KOPT-K1 (cell line): ENCODE data around the gene LPIN1.
A peak's percentile ranks its signal among the peaks of the same experiment; 100 is the strongest.
"Not testable (repeated sequence)": the region's sequence is repeated elsewhere in the genome, so short reads cannot be mapped to it uniquely, and the experiment has no call there.

ENCODE experiments used
- H3K27ac ChIP-seq: fragments of 200-600 bp; sonication (generic); 2 replicates; pipeline ENCODE4 v1.5.1; 2016; ENCODE audit warnings: antibody characterized with exemption, mild to moderate bottlenecking, low read depth, low read length; ENCODE audit not compliant: poor library complexity, severe bottlenecking
- H3K36me3 ChIP-seq: fragments of 200-600 bp; sonication (generic); 2 replicates; pipeline ENCODE4 v1.5.1; 2017; ENCODE audit warnings: antibody characterized with exemption, mild to moderate bottlenecking, low read length, moderate library complexity; ENCODE audit not compliant: insufficient read depth
- H3K9me3 ChIP-seq: fragments of 200-600 bp; sonication (generic); 2 replicates; pipeline ENCODE4 v1.5.1; 2017; ENCODE audit warnings: antibody characterized with exemption, low read length, mild to moderate bottlenecking; ENCODE audit not compliant: insufficient read depth, poor library complexity, severe bottlenecking

Gene LPIN1

GRCh38 chr2:11748018-11748860, 1.8 kb downstream of the LPIN1 start:
- Histone ChIP-seq H3K27ac (peak overlapping the region; percentile 73), H3K9me3 (no peaks in the 10 kb centered on the region), H3K36me3 (no peaks in the 10 kb centered on the region)

DNA sequence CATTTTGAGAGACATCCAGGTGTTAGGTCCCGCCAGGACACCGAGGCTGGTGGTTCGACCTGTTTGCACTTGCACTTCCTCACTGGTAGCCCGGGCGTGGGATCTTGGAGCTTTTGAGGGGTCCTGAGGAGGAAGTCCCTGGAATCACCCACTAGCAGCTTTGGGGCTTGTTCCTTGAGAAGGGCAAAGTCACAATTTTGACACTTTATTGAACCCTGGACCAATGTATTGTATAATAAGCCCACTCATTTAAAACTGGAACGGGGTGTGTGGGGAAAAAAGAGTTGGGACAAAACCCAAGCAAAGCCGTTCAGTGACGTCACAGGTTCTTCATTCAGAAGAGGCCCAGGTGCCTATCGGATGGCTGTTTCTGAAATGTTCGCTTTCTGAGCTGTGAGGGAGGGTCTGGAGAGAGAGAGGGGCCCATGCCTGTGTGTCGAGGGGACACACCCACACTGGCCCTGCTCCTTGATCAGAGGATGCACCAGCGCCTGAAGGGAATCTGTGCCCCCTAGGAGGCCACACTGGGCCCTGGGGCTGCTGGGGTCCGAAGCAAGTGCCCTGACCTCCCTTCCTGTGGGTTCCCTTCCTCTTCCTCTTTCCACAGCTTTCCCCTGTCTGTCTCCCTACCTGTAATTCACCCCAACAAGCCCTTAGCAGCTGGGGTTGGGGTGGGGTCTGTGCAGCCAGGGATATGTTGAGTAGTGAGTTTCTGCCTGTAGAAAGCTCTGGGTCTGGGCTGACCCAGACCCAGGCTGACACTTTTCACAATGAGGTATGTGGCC, 2.6 kb downstream of the LPIN1 start:
- peak overlapping the region; percentile 52 for H3K27ac ChIP-seq

GRCh38 chr2:11749646-11750349, 3.4 kb downstream of the LPIN1 start:
- H3K9me3 ChIP-seq, result no peaks in the 10 kb centered on the region
- no peaks in the 10 kb centered on the region for H3K36me3 ChIP-seq
- peak overlapping the region; percentile 52 for H3K27ac ChIP-seq

More for the DNA sequence above, 2.6 kb downstream of the LPIN1 start:
- H3K9me3 ChIP-seq, result no peaks in the 10 kb centered on the region
- H3K36me3 ChIP-seq, result no peaks in the 10 kb centered on the region

GRCh38 chr2:11750422-11750821, 4.0 kb downstream of the LPIN1 start:
- no peaks in the 10 kb centered on the region for H3K9me3 ChIP-seq
- no peaks in the 10 kb centered on the region for H3K36me3 ChIP-seq
- peak overlapping the region; percentile 52 for H3K27ac ChIP-seq

DNA sequence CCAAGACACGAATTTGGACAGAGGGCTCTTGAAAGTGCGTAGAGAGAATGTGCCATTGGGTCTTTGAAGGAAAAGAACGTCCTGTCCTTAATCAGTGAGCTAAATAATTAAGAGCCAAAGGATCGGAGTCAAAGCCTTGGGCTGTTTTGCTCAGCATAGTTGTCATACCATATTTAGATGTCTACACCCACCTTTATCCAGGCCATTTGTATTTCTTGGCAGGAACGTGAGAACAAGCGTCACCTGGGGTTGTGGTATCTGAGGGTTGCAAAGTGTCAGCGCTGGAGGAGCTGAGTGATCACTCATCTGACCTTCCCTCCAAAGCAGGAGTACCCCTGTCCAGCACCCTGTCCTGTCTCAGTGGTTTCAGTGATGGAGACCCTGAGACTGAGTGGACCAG, 4.5 kb downstream of the LPIN1 start:
- Histone ChIP-seq H3K36me3 (no peaks in the 10 kb centered on the region), H3K27ac (peak overlapping the region; percentile 52), H3K9me3 (no peaks in the 10 kb centered on the region)

DNA sequence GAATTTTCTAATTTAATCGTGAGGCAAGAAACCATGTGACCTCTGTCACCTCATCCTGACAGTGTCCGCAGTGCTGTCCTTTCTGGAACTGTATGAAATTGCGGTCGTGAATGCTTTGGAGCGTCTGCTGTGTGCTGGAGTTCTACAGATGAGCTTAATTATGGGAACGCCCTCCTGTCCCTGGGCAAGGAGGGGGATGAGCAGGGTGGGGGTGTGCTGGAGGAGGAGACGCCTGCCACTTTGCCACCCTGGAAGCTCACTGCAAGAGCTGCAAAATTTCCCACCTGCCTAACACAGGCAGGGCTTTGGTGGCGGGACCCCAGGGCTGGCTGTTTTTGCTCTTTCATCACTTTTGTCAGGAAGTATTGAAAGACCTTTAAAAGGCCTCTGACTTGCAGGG, 6.5 kb downstream of the LPIN1 start:
- H3K36me3 ChIP-seq, result no peaks in the 10 kb centered on the region
- peak overlapping the region; percentile 68 for H3K27ac ChIP-seq

DNA sequence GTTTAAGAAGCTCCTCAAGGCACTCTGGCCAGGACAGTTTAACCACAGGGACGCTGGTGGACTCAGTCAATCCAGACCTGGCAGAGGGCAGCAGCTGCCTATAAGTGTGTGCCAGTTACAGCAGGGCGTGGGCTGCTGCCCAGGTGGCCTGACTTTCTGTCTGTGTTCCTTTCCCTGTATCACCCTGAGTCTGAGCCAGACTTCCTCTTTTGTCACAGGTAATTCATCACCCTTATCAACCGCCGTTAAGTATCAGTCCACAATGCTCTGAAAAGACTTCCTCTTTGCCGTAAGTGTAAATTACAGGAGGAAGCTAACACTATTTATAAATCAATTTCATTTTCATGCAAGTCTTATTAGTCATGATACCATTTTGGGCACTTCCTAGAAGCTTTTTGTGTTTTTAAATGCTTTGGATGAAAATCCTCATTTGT, 7.0 kb downstream of the LPIN1 start:
- 0 out of 2 replicates have a peak, but pooled peaks cover 4% of the 10 kb centered on the region for H3K36me3 ChIP-seq
- peak overlapping the region; percentile 68 for H3K27ac ChIP-seq
- peaks cover 6% of the 10 kb centered on the region for H3K9me3 ChIP-seq

More for the DNA sequence above, 6.5 kb downstream of the LPIN1 start:
- peaks cover under 1% of the 10 kb centered on the region for H3K9me3 ChIP-seq

DNA sequence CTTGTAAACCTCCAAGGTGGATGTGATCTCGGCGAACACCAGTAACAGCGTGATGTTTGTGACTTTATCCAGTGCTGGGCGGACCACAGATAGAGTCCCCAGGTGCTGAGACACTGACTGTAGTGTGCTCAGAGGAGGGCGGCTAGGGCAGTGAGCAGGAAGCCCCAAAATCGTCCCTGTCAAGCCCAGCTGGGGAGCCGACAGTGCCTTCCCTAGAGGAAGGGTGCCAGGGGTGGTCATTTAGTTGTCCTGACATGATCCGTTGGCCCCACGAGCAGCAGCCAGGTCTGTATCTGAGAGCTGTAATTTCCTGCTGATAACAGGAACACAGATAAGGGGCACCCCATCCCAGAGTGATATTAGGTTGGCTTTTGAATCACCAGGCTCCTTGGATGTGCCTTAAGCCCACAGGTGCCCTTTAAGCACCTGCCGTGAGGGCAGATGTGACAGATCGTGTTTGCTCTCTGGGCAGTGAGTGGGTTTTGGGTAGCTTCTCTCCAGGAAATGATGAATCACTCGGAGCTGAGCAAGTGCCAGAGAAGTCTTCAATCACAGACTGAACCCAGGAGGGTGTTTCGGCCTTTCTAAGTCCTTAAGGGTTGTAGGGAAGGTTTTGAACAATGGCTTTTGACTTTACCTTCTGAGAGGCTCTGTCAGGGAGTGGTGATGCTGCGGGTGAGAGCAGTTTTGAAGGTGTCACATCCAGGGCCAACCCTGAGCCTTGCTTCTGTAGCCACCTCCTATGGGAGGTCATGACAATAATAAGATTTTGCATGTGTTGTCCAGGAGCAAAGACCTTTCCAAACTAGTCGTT, 7.7 kb downstream of the LPIN1 start:
- peaks cover 13% of the 10 kb centered on the region for H3K9me3 ChIP-seq
- H3K27ac ChIP-seq, result peak overlapping the region; percentile 68
- peaks cover 9% of the 10 kb centered on the region; the same call in 1 of the 2 replicates for H3K36me3 ChIP-seq

DNA sequence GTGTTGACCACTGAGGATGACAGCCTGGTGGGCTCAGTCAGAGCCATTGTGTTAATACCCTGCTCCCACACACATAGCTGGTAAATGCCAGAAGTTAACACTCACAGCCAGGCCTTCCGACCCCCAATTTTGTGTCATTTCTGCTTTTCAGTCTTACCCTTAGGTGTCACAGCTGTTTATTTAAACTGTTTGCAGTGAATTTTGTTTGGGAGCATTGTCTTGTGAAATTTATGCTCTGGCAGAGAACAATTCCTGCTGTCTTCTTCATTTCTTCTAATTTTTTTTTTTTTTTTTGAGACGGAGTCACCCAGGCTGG, 8.2 kb downstream of the LPIN1 start:
- Histone ChIP-seq H3K36me3 (peaks cover 9% of the 10 kb centered on the region; the same call in 1 of the 2 replicates), H3K27ac (peak overlapping the region; percentile 68), H3K9me3 (peaks cover 14% of the 10 kb centered on the region)

GRCh38 chr2:11757101-11757500, 10.7 kb downstream of the LPIN1 start:
- peaks cover 14% of the 10 kb centered on the region for H3K9me3 ChIP-seq
- peak overlapping the region; percentile 15 for H3K27ac ChIP-seq
- H3K36me3 ChIP-seq, result peaks cover 9% of the 10 kb centered on the region; the same call in 1 of the 2 replicates

GRCh38 chr2:11758187-11758586, 11.8 kb downstream of the LPIN1 start:
- H3K9me3 ChIP-seq, result peaks cover 14% of the 10 kb centered on the region
- no peak overlapping the region for H3K27ac ChIP-seq
- peaks cover 17% of the 10 kb centered on the region; the same call in 1 of the 2 replicates for H3K36me3 ChIP-seq

- Histone ChIP-seq H3K36me3 (peaks cover 21% of the 10 kb centered on the region; the same call in 1 of the 2 replicates), H3K27ac (no peak overlapping the region), H3K9me3 (peaks cover 14% of the 10 kb centered on the region)
Observed at GRCh38 chr2:11758647-11759046, 12.2 kb downstream of the LPIN1 start.

DNA sequence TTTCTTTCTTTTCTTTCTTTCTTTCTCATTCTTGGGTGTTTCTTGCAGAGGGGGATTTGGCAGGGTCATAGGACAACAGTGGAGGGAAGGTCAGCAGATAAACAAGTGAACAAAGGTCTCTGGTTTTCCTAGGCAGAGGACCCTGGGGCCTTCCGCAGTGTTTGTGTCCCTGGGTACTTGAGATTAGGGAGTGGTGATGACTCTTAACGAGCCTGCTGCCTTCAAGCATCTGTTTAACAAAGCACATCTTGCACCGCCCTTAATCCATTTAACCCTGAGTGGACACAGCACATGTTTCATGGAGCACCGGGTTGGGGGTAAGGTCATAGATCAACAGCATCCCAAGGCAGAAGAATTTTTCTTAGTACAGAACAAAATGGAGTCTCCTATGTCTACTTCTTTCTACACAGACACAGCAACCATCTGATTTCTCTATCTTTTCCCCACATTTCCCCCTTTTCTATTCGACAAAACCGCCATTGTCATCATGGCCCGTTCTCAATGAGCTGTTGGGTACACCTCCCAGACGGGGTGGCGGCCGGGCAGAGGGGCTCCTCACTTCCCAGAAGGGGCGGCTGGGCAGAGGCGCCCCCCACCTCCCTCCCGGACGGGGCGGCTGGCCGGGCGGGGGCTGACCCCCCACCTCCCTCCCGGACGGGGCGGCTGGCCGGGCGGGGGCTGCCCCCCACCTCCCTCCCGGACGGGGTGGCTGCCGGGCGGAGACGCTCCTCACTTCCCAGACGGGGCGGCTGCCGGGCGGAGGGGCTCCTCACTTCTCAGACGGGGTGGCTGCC, 12.9 kb downstream of the LPIN1 start:
- peaks cover 26% of the 10 kb centered on the region; the same call in 1 of the 2 replicates for H3K36me3 ChIP-seq
- not testable (repeated sequence) for H3K27ac ChIP-seq
- peaks cover 14% of the 10 kb centered on the region for H3K9me3 ChIP-seq
